Neural progenitor cell (in vitro differentiated cells): ENCODE data around the gene SGO2.

ENCODE experiments used
- CTCF ChIP-seq: fragments of 200-600 bp; sonication (generic); IDR thresholded peaks from 2 replicates; pipeline ENCODE4 v1.5.1; 2017; ENCODE audit warnings: antibody characterized with exemption, mild to moderate bottlenecking
- EZH2 ChIP-seq: fragments of 200-600 bp; sonication (generic); IDR thresholded peaks from 2 replicates; pipeline ENCODE4 v1.6.1; 2017; ENCODE audit warnings: antibody characterized with exemption, mild to moderate bottlenecking, moderate library complexity
- EZH2phosphoT487 ChIP-seq: fragments of 200-600 bp; sonication (generic); IDR thresholded peaks from 2 replicates; pipeline ENCODE4 v1.6.1; 2017; ENCODE audit warnings: antibody characterized with exemption

- TF ChIP-seq CTCF (no peak), EZH2 (no peak), EZH2phosphoT487 (no peak)
Measured at GRCh38 chr2:200486529-200486928, 39.5 kb upstream of the SGO2 start.
